Neural cell (in vitro differentiated cells): ENCODE measurements around the gene SCO1.

ENCODE experiments used
- EZH2 ChIP-seq: fragments of 200-600, 300-800 bp; shearing (Covaris generic), sonication (generic); IDR thresholded peaks from 2 replicates; pipeline ENCODE4 v1.6.1; 2014; ENCODE audit warnings: antibody characterized with exemption, low read length, borderline replicate concordance, mild to moderate bottlenecking; ENCODE audit not compliant: insufficient read depth, poor library complexity, severe bottlenecking
- SMC3 ChIP-seq: fragments of 450-650 bp; conservative IDR thresholded peaks from 2 replicates; pipeline ENCODE4 v1.6.1; 2014; ENCODE audit warnings: antibody characterized with exemption, mild to moderate bottlenecking, moderate library complexity; ENCODE audit not compliant: poor library complexity
- TF ChIP-seq, protein P1 (sequence below): fragments of 450-650 bp; IDR thresholded peaks from 2 replicates; pipeline ENCODE4 v1.5.1; 2014; ENCODE audit warnings: antibody characterized with exemption, mild to moderate bottlenecking, moderate library complexity; ENCODE audit not compliant: poor library complexity, severe bottlenecking

DNA sequence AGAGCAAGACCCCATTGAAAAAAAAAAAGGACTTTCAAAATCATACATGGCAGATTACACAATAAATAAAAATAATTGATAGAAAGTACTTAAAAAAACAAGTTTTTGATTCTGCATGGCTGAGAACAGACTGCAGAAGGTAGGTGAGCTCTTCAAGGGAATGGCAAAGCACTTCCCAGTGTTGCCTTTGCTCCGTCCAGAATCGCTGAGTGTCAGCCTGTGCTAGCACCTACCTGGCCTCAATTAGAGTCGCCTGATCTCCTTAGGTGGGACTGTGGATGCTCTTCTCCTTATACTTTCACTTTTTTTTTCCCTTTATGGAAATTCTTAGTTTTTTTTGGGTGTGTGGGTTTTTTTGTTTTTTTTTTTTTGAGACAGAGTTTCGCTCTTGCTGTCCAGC lies 38.5 kb upstream of the SCO1 start:
- TF ChIP-seq, protein P1, sequence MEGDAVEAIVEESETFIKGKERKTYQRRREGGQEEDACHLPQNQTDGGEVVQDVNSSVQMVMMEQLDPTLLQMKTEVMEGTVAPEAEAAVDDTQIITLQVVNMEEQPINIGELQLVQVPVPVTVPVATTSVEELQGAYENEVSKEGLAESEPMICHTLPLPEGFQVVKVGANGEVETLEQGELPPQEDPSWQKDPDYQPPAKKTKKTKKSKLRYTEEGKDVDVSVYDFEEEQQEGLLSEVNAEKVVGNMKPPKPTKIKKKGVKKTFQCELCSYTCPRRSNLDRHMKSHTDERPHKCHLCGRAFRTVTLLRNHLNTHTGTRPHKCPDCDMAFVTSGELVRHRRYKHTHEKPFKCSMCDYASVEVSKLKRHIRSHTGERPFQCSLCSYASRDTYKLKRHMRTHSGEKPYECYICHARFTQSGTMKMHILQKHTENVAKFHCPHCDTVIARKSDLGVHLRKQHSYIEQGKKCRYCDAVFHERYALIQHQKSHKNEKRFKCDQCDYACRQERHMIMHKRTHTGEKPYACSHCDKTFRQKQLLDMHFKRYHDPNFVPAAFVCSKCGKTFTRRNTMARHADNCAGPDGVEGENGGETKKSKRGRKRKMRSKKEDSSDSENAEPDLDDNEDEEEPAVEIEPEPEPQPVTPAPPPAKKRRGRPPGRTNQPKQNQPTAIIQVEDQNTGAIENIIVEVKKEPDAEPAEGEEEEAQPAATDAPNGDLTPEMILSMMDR = no peak
- TF ChIP-seq EZH2 (no peak), SMC3 (no peak)
